ENCODE measurements around the gene GAS5.

The GAS5 gene

DNA sequence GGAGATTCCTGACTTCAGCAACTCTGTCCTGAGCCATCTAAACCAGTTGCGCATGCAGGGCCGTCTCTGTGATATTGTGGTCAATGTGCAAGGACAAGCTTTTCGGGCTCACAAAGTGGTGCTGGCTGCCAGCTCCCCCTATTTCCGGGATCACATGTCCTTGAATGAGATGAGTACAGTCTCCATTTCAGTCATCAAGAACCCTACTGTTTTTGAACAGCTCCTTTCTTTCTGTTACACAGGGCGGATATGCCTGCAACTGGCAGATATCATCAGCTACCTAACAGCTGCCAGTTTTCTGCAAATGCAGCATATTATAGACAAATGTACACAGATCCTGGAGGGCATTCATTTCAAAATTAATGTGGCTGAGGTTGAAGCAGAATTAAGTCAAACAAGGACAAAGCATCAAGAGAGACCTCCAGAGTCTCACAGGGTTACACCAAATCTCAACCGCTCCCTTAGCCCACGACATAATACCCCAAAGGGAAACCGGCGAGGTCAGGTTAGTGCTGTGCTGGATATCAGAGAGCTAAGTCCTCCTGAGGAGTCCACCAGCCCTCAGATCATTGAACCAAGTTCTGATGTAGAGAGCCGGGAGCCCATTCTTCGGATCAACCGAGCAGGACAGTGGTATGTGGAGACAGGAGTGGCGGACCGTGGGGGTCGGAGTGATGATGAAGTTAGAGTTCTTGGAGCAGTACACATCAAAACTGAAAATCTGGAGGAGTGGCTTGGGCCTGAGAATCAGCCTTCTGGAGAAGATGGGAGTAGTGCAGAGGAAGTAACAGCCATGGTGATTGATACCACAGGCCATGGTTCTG is 2.7 kb upstream of the GAS5 start:
- peak overlapping the region; percentile 71 for H3K27ac ChIP-seq
- TF ChIP-seq, protein P1, sequence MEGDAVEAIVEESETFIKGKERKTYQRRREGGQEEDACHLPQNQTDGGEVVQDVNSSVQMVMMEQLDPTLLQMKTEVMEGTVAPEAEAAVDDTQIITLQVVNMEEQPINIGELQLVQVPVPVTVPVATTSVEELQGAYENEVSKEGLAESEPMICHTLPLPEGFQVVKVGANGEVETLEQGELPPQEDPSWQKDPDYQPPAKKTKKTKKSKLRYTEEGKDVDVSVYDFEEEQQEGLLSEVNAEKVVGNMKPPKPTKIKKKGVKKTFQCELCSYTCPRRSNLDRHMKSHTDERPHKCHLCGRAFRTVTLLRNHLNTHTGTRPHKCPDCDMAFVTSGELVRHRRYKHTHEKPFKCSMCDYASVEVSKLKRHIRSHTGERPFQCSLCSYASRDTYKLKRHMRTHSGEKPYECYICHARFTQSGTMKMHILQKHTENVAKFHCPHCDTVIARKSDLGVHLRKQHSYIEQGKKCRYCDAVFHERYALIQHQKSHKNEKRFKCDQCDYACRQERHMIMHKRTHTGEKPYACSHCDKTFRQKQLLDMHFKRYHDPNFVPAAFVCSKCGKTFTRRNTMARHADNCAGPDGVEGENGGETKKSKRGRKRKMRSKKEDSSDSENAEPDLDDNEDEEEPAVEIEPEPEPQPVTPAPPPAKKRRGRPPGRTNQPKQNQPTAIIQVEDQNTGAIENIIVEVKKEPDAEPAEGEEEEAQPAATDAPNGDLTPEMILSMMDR (conservative IDR thresholded peaks at IDR 0.05), result no peak
- TF ChIP-seq ZFX (IDR thresholded peaks at IDR 0.05), result no peak

DNA sequence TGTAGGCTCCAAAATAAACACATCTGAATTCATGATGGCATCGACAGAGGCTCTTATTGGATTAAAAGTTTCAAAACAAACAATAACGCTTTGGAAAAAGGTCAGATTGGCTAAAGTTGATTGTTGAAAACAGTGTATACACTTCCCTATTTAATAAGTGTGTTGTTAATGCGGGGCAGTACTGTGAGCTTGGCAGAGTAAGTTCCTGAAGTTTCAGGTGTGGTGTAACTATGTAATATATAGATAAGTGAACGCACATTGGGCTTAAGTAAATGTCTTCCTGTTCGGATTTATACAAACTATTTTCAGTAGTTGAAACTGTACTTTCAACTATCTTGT is 1.2 kb upstream of the GAS5 start:
- peak overlapping the region; percentile 90 for H3K27ac ChIP-seq
- TF ChIP-seq ZFX (IDR thresholded peaks at IDR 0.05), result no peak
- TF ChIP-seq, protein P1 (conservative IDR thresholded peaks at IDR 0.05), result no peak

DNA sequence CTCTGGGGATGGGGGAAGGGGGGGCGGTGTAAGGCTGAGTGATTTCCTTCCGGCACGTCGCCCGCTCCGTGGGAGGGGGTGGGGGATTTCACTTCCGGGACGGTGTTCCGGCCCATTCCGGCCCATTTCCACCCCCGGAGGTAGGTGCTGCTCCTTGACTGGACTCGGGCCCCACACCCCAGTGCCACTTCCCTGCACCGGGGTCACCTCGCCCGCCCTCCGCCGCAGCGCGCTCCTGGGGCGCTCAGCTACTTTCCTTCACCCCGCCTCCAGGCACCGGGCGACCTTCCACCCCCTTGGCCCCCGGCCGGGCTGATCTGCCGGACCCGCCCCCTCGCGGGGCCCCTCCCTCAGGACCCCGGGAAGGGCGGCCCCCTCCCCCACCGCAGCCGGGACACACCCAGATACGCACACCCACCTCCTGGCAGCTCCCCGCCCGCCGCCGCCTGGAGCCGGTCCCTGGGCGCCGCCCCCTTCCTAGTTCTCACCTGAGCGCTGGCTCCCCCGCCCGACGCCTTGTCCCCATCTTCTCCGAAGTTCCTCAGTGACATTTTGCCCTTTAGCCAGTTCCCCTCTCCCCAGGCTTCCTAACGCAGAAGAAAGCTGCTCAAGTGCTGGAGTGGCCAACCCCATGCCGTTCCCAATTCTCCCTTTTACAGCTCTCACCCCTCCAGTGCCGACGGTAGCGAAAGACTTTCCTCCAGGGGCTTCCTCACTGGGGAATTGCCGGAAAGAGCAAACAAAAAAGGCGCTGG is 654 bp upstream of the GAS5 start, which contains the start of gene ZBTB37:
ZBTB37 (plus strand) TSS at position 115 of the 755 bp plus-strand sequence. CDS start 1,846 bp downstream, outside the sequence.
- peak within 1 kb of the TSS; percentile 90 for H3K27ac ChIP-seq
- TF ChIP-seq, protein P1 (conservative IDR thresholded peaks at IDR 0.05), result no peak
- no peak for TF ChIP-seq ZFX (IDR thresholded peaks at IDR 0.05)

DNA sequence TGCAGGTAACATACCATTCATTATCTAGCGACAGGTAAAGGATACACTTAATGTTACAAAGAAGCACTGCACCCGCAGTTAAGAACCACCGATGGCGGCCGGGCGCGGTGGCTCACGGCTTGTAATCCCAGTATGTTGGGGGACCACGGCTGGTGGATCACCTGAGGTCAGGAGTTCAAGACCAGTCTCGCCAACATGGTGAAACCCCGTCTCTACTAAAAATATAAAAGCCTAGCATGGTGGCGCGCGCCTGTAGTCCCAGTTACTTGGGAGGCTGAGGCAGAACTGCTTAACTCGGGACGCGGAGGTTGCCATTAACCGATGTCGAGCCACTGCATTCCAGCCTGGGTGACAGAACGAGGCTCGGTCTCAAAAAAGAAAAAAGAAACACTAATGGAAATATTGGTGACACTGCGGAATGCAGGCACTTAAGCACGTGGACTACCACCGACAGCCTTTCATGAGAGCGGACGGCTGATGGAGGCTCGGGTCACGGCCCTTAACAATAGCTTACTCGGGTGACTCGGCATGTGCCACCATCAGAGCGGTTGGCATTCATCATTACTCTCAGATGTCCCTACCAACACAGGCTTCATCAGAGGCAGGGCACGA is 542 bp downstream of the GAS5 start:
- no peak for TF ChIP-seq ZFX (IDR thresholded peaks at IDR 0.05)
- TF ChIP-seq, protein P1 (conservative IDR thresholded peaks at IDR 0.05), result no peak
- H3K27ac ChIP-seq, result peak overlapping the region; percentile 90

DNA sequence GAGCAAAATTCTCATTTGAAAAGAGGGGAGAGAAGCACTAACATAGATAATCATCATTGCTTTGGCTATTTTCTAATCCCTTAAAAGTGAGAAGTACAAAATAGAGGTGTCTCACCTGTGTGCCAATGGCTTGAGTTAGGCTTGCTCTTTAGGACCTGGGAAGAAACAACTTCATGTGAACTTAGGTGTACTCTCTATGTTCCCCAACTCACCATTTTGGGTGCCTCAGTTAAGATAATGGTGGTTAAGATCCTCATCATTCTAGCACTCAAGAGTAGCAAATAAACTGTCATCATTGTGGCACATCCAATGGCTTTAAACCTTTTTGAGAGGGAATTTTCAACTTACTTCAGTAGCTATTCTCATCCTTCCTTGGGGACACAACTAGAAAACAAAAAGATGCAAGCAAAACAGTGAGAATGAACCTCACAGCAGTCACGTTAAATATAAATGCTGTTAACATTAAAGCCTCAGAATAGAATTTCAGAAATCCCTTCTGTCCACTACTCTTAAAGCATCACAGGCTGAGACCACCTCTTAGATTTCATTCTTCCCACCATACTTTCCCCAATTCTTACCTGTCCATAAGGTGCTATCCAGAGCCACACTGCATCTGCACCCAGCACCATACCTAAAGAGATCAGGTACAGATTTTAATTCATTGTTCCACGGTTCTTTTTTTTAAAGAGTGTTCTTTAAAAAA is 1.2 kb downstream of the GAS5 start:
- TF ChIP-seq, protein P1 (conservative IDR thresholded peaks at IDR 0.05), result no peak
- TF ChIP-seq ZFX (IDR thresholded peaks at IDR 0.05), result no peak
- H3K27ac ChIP-seq, result peak overlapping the region; percentile 90

DNA sequence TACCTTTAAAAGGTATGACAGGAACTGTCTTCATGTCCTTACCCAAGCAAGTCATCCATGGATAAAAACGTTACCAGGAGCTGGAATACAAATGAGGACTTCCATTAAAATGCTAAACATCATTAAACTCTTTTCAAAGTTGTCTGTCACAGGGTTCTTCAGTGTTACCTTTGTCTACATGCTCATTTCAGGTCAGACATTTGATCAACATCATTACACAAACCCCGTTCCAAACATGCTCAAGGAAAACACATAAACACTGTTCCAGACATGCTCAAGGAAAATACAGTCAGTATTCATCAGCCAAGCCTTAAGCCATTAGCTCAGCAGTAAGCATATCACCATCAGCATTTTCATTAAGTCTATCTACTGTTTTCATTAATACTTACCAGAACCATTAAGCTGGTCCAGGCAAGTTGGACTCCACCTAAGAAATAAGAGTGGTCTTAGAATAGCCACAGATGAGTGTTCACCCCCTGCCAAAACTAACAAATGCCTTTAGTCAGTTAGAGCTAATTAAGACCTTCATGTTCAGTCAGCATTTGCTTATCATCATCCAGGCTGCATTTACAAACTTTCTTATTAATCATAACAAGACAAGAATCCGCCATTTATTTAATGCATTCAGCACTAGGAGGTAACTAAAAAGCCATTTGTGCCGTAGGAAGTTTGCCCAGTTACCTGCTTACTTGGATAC is 2.2 kb downstream of the GAS5 start:
- no peak overlapping the region for H3K27ac ChIP-seq
- TF ChIP-seq ZFX (IDR thresholded peaks at IDR 0.05), result no peak
- TF ChIP-seq, protein P1 (conservative IDR thresholded peaks at IDR 0.05), result no peak
